Measurements from ENCODE around the gene IFNGR1. TPM values are rescaled to one million over a fixed set of nuclear protein-coding genes. Genes with fewer than 3 reads are reported as not detected.
"Not testable (repeated sequence)": the region's sequence is repeated elsewhere in the genome, so short reads cannot be mapped to it uniquely, and the experiment has no call there.

IFNGR1 gene
- total and polyA plus RNA-seq, 12 donors, result 55.8 to 132 (median 78.7) TPM

- DNase-seq (no peak), ATAC-seq (no peak)
- Histone ChIP-seq H3K9me3 (no peaks in the 10 kb centered on the region), H3K4me1 (peaks cover 15 to 87% (median 72%) of the 10 kb centered on the region in 9 donors), H3K36me3 (peaks cover 0 to 8% (median 0%) of the 10 kb centered on the region in 9 donors), H3K4me3 (peak overlapping the region; percentile 45 to 93 (median 84)), H3K27me3 (no peaks in the 10 kb centered on the region), H3K27ac (peak overlapping the region; percentile 86 to 100 (median 98))
- intact Hi-C loops (cut with DNase I), result loop anchor here in 4 of 10 donors (5.0 to 10.0 kb wide), 4 partner anchors 46 to 121 kb away; no protein-coding TSS in a partner anchor
- no peak for TF ChIP-seq CTCF (IDR thresholded peaks at IDR 0.05)
Measured at GRCh38 chr6:137216106-137216505, 3.1 kb downstream of the IFNGR1 start.

- peaks cover 0 to 10% (median 0%) of the 10 kb centered on the region in 9 donors for H3K36me3 ChIP-seq
- not testable (repeated sequence) for DNase-seq, H3K27me3 ChIP-seq, H3K9me3 ChIP-seq, ATAC-seq
- peaks cover 17 to 87% (median 77%) of the 10 kb centered on the region in 9 donors for H3K4me1 ChIP-seq
- 78 to 88% methylated on average over 3 of the region's 3 CpGs for WGBS, 2 donors
- H3K27ac ChIP-seq, result peak overlapping the region; percentile 86 to 100 (median 98)
- intact Hi-C loops (cut with DNase I), result loop anchor here in 4 of 10 donors (5.0 to 10.0 kb wide), 4 partner anchors 47 to 121 kb away; no protein-coding TSS in a partner anchor
- peak overlapping the region in 7 of 10 donors; percentile 71 to 89 (median 84) for H3K4me3 ChIP-seq
Measured at GRCh38 chr6:137215630-137216029, 3.6 kb downstream of the IFNGR1 start.

- intact Hi-C loops (cut with DNase I), result loop anchor here in 4 of 10 donors (5.0 to 10.0 kb wide), 5 partner anchors 47 to 487 kb away; no protein-coding TSS in a partner anchor
- Histone ChIP-seq H3K4me1 (peaks cover 17 to 87% (median 81%) of the 10 kb centered on the region in 9 donors), H3K36me3 (peaks cover 0 to 12% (median 0%) of the 10 kb centered on the region in 9 donors), H3K9me3 (no peaks in the 10 kb centered on the region), H3K4me3 (peak overlapping the region in 6 of 10 donors; percentile 16 to 85 (median 25)), H3K27me3 (no peaks in the 10 kb centered on the region), H3K27ac (peak overlapping the region in 7 of 10 donors; percentile 47 to 99 (median 98))
- ATAC-seq (no peak), DNase-seq (no peak)
- 70 to 80% methylated on average over 3 of the region's 3 CpGs for WGBS, 2 donors
- TF ChIP-seq CTCF (IDR thresholded peaks at IDR 0.05), result no peak
Measured at GRCh38 chr6:137214931-137215330, 4.3 kb downstream of the IFNGR1 start.

- no peak for ATAC-seq
Measured at GRCh38 chr6:137213813-137214212, 5.4 kb downstream of the IFNGR1 start.

More at GRCh38 chr6:137213813-137214212, 5.4 kb downstream of the IFNGR1 start:
- intact Hi-C loops (cut with DNase I), result loop anchor here in 2 of 10 donors (5.0 to 10.0 kb wide), 2 partner anchors 119 to 488 kb away; no protein-coding TSS in a partner anchor
- peaks cover 0 to 22% (median 0%) of the 10 kb centered on the region in 9 donors for H3K36me3 ChIP-seq
- H3K9me3 ChIP-seq, result peaks cover 0 to 8% (median 0%) of the 10 kb centered on the region in 11 donors
- TF ChIP-seq CTCF (IDR thresholded peaks at IDR 0.05), result no peak
- DNase-seq, result no peak
- H3K27me3 ChIP-seq, result no peaks in the 10 kb centered on the region
- H3K4me1 ChIP-seq, result peaks cover 17 to 90% (median 83%) of the 10 kb centered on the region in 9 donors
- H3K27ac ChIP-seq, result peak overlapping the region; percentile 7 to 99 (median 64)
- 21 to 45% methylated on average over 2 of the region's 2 CpGs for WGBS, 2 donors
- H3K4me3 ChIP-seq, result peak overlapping the region in 8 of 10 donors; percentile 8 to 85 (median 24)
